ENCODE results near the gene TPRX1.
"Not testable (repeated sequence)": the region's sequence is repeated elsewhere in the genome, so short reads cannot be mapped to it uniquely, and the experiment has no call there.

The TPRX1 gene

GRCh38 chr19:47803671-47804070 is 680 bp downstream of the TPRX1 start:
- in situ Hi-C loops (cut with HindIII; ENCODE audit: low pct_ligation_motif_present, low pct_unique_long_range_greater_than_20kb, low sequenced_read_pairs); DNase-seq: not testable (repeated sequence)

- DNase-seq; in situ Hi-C loops (cut with HindIII; ENCODE audit: low pct_ligation_motif_present, low pct_unique_long_range_greater_than_20kb, low sequenced_read_pairs): not testable (repeated sequence)
These were observed 1.2 kb downstream of the TPRX1 start for GRCh38 chr19:47803148-47803547.

- in situ Hi-C loops (cut with HindIII; ENCODE audit: low pct_ligation_motif_present, low pct_unique_long_range_greater_than_20kb, low sequenced_read_pairs) = no loop called here
- DNase-seq = no peak
These were observed 1.8 kb downstream of the TPRX1 start for GRCh38 chr19:47802521-47803043.

GRCh38 chr19:47801270-47801669 is 3.1 kb downstream of the TPRX1 start:
- no peak for DNase-seq
- in situ Hi-C loops (cut with HindIII; ENCODE audit: low pct_ligation_motif_present, low pct_unique_long_range_greater_than_20kb, low sequenced_read_pairs) = no loop called here

GRCh38 chr19:47798904-47799266 is 5.5 kb downstream of the TPRX1 start:
- in situ Hi-C loops (cut with HindIII; ENCODE audit: low pct_ligation_motif_present, low pct_unique_long_range_greater_than_20kb, low sequenced_read_pairs) = no loop called here
- no peak for DNase-seq

GRCh38 chr19:47797996-47798903 is 6.1 kb downstream of the TPRX1 start:
- in situ Hi-C loops (cut with HindIII; ENCODE audit: low pct_ligation_motif_present, low pct_unique_long_range_greater_than_20kb, low sequenced_read_pairs) = no loop called here

GRCh38 chr19:47796785-47797184 is 7.6 kb downstream of the TPRX1 start:
- no peak for DNase-seq
- in situ Hi-C loops (cut with HindIII; ENCODE audit: low pct_ligation_motif_present, low pct_unique_long_range_greater_than_20kb, low sequenced_read_pairs) = no loop called here

More at GRCh38 chr19:47797996-47798903, 6.1 kb downstream of the TPRX1 start:
- DNase-seq = no peak

- DNase-seq = no peak
- in situ Hi-C loops (cut with HindIII; ENCODE audit: low pct_ligation_motif_present, low pct_unique_long_range_greater_than_20kb, low sequenced_read_pairs) = no loop called here
These were observed 9.8 kb downstream of the TPRX1 start for GRCh38 chr19:47794526-47794925.

- in situ Hi-C loops (cut with HindIII; ENCODE audit: low pct_ligation_motif_present, low pct_unique_long_range_greater_than_20kb, low sequenced_read_pairs) = no loop called here
- no peak for DNase-seq
These were observed 11.7 kb downstream of the TPRX1 start for GRCh38 chr19:47792616-47793015.

- in situ Hi-C loops (cut with HindIII; ENCODE audit: low pct_ligation_motif_present, low pct_unique_long_range_greater_than_20kb, low sequenced_read_pairs) = no loop called here
- peak; percentile 67 for DNase-seq
These were observed 13.9 kb downstream of the TPRX1 start for GRCh38 chr19:47790398-47790814.

GRCh38 chr19:47789811-47790210 is 14.5 kb downstream of the TPRX1 start:
- in situ Hi-C loops (cut with HindIII; ENCODE audit: low pct_ligation_motif_present, low pct_unique_long_range_greater_than_20kb, low sequenced_read_pairs); DNase-seq: not testable (repeated sequence)

- in situ Hi-C loops (cut with HindIII; ENCODE audit: low pct_ligation_motif_present, low pct_unique_long_range_greater_than_20kb, low sequenced_read_pairs); DNase-seq: not testable (repeated sequence)
These were observed 17.0 kb downstream of the TPRX1 start for GRCh38 chr19:47787307-47787706.

- in situ Hi-C loops (cut with HindIII; ENCODE audit: low pct_ligation_motif_present, low pct_unique_long_range_greater_than_20kb, low sequenced_read_pairs) = no loop called here
- no peak for DNase-seq
These were observed 17.8 kb downstream of the TPRX1 start for GRCh38 chr19:47786566-47786965.

GRCh38 chr19:47781590-47782262 is 22.6 kb downstream of the TPRX1 start:
- in situ Hi-C loops (cut with HindIII; ENCODE audit: low pct_ligation_motif_present, low pct_unique_long_range_greater_than_20kb, low sequenced_read_pairs) = no loop called here
- DNase-seq = no peak

GRCh38 chr19:47780215-47780551 is 24.2 kb downstream of the TPRX1 start:
- DNase-seq = no peak
- in situ Hi-C loops (cut with HindIII; ENCODE audit: low pct_ligation_motif_present, low pct_unique_long_range_greater_than_20kb, low sequenced_read_pairs) = no loop called here

GRCh38 chr19:47779524-47780214 is 24.7 kb downstream of the TPRX1 start:
- no peak for DNase-seq
- in situ Hi-C loops (cut with HindIII; ENCODE audit: low pct_ligation_motif_present, low pct_unique_long_range_greater_than_20kb, low sequenced_read_pairs) = no loop called here

- no peak for DNase-seq
- in situ Hi-C loops (cut with HindIII; ENCODE audit: low pct_ligation_motif_present, low pct_unique_long_range_greater_than_20kb, low sequenced_read_pairs) = no loop called here
These were observed 25.4 kb downstream of the TPRX1 start for GRCh38 chr19:47778954-47779351.

GRCh38 chr19:47778049-47778953 is 26.1 kb downstream of the TPRX1 start, which contains the start of gene SELENOW:
Gene SELENOW (plus strand): TSS chr19:47778703. CDS start chr19:47778786, 83 bp downstream.
- peak; percentile 54 for DNase-seq
- in situ Hi-C loops (cut with HindIII; ENCODE audit: low pct_ligation_motif_present, low pct_unique_long_range_greater_than_20kb, low sequenced_read_pairs) = no loop called here
